ENCODE measurements around the gene EVI2B. TPM values are rescaled to one million over a fixed set of nuclear protein-coding genes. Genes with fewer than 3 reads are reported as not detected.
A peak's percentile ranks its signal among the peaks of the same experiment; 100 is the strongest.
"Not testable (repeated sequence)": the region's sequence is repeated elsewhere in the genome, so short reads cannot be mapped to it uniquely, and the experiment has no call there.

EVI2B gene
- total RNA-seq, 1 donor from 2014 or later: 1.2 TPM

- no peak for DNase-seq
Observed at GRCh38 chr17:31310260-31310659, 3.6 kb downstream of the EVI2B start.

- DNase-seq: no peak
Observed at GRCh38 chr17:31309556-31309955, 4.3 kb downstream of the EVI2B start.

GRCh38 chr17:31308372-31309334, 5.2 kb downstream of the EVI2B start:
- no peak for DNase-seq

- no peak for DNase-seq
Observed at GRCh38 chr17:31307640-31308039, 6.2 kb downstream of the EVI2B start.

- DNase-seq: no peak
Observed at GRCh38 chr17:31299624-31300023, 14.2 kb downstream of the EVI2B start.

- DNase-seq: no peak
Observed at GRCh38 chr17:31297090-31297489, 16.8 kb downstream of the EVI2B start, which contains the start of gene OMG. OMG (minus strand) TSS chr17:31297239; CDS start chr17:31296331, 908 bp downstream.

- DNase-seq: no peak
Observed at GRCh38 chr17:31296142-31296541, 17.7 kb downstream of the EVI2B start.

GRCh38 chr17:31295489-31295871, 18.4 kb downstream of the EVI2B start:
- DNase-seq: no peak

GRCh38 chr17:31294820-31295488, 18.9 kb downstream of the EVI2B start:
- DNase-seq: no peak

GRCh38 chr17:31294231-31294630, 19.6 kb downstream of the EVI2B start:
- no peak for DNase-seq

GRCh38 chr17:31293581-31293980, 20.3 kb downstream of the EVI2B start:
- DNase-seq: no peak

GRCh38 chr17:31291820-31292219, 22.0 kb downstream of the EVI2B start:
- no peak for DNase-seq

GRCh38 chr17:31289790-31290189, 24.1 kb downstream of the EVI2B start:
- DNase-seq: no peak

- DNase-seq: not testable (repeated sequence)
Observed at GRCh38 chr17:31287932-31288331, 25.9 kb downstream of the EVI2B start.

GRCh38 chr17:31286587-31286986, 27.3 kb downstream of the EVI2B start:
- no peak for DNase-seq

- DNase-seq: no peak
Observed at GRCh38 chr17:31283841-31284240, 30.0 kb downstream of the EVI2B start.

- DNase-seq: no peak
Observed at GRCh38 chr17:31281061-31281460, 32.8 kb downstream of the EVI2B start.

GRCh38 chr17:31279401-31279800, 34.5 kb downstream of the EVI2B start:
- DNase-seq: no peak

GRCh38 chr17:31275116-31275515, 38.7 kb downstream of the EVI2B start:
- no peak for DNase-seq

GRCh38 chr17:31274252-31274651, 39.6 kb downstream of the EVI2B start:
- peak; percentile 34 for DNase-seq

- peak; percentile 27 for DNase-seq
Observed at GRCh38 chr17:31273516-31273915, 40.3 kb downstream of the EVI2B start.

- DNase-seq: no peak
Observed at GRCh38 chr17:31272803-31273202, 41.1 kb downstream of the EVI2B start.

- DNase-seq: no peak
Observed at GRCh38 chr17:31272236-31272635, 41.6 kb downstream of the EVI2B start.

Measured in tongue (tissue), 2 donors.